SH-SY5Y (cell line): ENCODE data around the gene MYO1E.

ENCODE experiments used
- GATA2 ChIP-seq: IDR thresholded peaks from 2 replicates; pipeline ENCODE4 v1.6.1; 2011; ENCODE audit warnings: mild to moderate bottlenecking, low read depth, low read length
- GATA3 ChIP-seq: IDR thresholded peaks from 2 replicates; pipeline ENCODE4 v1.6.1; 2011; ENCODE audit warnings: low read depth, mild to moderate bottlenecking, low read length, moderate library complexity

MYO1E gene

DNA sequence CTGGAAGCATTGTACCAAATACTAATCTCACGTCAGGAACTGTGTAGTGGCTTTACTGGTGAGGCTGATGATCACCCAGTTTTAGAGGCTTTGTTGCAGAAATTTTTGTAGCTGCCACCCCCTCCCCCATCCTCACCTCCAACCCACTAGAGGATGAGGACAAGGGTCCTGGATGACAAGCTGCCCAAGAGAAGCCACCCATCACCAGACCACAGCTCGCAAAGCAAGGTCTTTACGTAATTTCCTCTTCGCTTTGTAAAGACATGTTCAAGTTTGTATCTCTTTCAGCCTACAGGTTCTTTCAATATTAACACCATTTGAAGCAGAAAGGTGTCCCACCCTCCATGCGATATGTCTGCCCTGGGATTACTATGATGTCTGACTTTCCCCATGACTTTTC is 91.8 kb downstream of the MYO1E start:
- TF ChIP-seq GATA2 (no peak), GATA3 (no peak)

DNA sequence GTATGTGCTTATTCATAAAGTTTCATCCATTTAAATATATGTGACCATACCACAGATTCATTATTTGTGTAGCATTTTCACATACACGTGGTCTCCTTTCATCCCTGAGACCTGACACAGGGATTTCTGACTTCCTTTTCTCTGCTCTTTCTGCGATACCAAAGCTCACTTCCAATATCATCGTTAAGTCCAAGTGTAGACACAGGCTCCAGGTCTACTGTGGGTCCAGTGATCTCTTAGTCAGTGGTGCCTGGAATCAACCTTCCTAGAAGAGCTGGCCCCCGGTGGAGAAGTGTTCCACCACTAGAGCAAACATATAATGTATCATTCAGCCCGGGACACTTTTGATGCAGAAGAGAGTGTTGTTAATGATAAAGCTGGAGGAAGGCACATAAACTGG is 93.6 kb downstream of the MYO1E start:
- TF ChIP-seq GATA3 (no peak), GATA2 (no peak)

DNA sequence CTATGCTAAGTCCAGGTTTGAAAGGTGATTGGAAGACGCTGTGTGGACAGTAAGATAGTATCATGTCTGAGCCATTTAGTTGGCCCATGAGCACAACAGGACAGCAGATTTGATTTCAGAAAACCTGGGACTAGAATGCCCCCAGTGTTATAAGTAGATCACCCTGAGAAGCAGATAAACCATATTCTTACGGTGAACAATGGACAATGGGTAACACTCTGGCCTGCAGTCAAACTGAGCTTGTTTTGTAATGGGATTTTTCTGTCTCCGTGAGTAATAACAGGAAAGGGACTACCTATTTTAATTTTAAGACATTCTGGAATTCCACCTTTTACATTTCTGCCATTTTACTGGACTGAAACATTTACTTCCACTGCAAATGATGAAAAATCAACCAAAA is 94.6 kb downstream of the MYO1E start:
- TF ChIP-seq GATA3, result no peak
- TF ChIP-seq GATA2, result no peak

DNA sequence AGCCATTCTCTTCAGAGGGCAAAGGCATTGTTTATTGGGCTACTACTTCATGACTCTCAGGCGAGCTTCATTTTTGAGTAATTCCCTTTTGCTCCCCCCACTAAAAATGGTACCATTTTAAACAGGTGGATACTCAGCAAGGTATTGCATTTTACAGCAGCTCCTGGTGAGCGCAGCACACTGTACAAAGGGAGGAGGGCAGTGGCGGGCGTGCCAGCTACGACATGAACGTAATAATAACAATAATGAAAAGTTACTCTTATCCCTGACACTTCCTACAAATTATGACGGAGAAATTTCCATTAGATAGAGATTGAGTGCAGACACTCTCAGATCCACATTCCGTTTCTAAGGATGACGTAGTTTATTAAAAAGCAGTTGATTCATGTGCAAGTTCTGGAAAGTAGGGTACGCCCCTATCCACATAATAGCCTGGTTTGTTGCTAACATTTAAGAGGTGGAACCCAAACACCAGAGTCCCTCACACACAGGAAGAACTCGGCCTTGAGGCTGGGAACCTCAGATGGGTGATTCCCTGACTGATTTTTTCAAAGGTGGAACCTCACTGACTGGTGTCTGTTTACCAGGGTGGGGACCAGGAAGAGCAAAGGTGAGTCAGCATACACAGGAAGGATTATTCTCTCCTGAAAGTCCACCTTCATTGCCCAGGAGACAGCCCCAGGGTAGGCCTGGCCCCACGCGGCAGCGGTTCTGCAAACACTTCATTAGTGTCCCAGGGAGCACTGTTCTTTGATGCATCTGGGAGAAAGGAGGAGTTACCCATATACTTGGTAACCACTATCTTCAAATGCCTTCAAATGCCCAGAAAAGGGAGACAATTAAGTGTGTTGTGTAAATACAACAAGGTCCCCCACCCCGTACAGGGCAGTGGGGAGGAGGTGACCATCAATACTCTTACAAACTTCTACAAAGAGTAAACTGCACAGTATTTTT is 96.2 kb downstream of the MYO1E start:
- TF ChIP-seq GATA2, result no peak
- no peak for TF ChIP-seq GATA3

DNA sequence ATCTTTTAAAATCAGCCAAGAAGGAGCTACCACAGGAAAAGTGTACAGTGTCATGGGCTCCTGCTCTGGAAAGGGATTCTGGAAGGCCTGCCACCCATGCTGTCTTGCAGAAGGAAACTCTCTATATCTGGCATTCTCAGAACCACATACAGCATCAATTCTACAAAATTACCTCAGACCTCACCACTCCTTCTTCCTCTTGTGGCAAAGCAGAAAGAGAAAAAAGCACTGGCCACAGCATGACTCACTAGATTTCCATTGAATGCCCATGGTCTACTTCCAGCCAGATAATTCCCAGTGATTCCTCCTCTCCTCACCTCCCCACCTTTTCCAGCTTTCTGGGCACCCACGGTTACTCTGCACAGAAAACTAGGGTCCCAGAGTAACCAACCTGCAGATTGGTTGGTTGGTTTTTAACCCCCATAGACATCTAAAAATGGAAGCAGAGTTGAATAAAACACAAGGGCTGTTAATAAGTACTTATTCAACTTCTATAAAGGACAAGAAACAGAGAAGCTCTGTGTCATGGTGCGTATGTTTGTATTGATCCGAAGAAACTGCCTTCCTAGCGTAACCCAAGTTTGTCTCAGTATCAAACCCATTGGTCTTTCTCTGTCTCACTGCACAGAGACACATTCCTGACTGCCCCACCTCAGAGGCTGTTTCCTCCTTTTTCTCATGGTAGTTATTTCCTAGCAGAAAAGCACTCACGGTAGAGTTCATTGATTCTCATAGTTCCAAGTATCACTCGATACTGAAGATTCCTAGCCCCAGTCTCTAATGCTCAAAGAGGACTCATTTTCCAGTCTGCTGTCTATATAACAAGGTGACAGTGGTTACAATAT is 98.3 kb downstream of the MYO1E start:
- TF ChIP-seq GATA2, result no peak
- no peak for TF ChIP-seq GATA3

DNA sequence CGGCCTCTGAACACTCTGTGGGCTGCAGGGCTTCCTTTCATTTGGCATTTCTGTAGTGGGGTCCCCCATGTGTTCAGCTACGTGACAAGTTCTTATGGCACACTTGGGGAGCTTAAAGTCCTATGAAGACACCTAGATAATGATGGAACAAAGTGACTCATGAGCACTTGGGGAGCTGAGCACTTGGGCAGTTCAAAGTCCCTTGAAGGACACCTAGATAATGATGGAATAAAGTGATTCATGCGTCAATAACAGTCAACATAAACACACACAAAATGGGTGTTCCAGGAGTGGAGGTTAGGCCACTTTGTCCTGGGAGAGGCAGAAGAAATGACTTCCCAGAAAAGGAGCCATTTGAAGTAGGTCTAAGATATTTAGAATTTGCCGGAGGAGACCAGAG is 99.4 kb downstream of the MYO1E start:
- TF ChIP-seq GATA2 (no peak), GATA3 (no peak)

DNA sequence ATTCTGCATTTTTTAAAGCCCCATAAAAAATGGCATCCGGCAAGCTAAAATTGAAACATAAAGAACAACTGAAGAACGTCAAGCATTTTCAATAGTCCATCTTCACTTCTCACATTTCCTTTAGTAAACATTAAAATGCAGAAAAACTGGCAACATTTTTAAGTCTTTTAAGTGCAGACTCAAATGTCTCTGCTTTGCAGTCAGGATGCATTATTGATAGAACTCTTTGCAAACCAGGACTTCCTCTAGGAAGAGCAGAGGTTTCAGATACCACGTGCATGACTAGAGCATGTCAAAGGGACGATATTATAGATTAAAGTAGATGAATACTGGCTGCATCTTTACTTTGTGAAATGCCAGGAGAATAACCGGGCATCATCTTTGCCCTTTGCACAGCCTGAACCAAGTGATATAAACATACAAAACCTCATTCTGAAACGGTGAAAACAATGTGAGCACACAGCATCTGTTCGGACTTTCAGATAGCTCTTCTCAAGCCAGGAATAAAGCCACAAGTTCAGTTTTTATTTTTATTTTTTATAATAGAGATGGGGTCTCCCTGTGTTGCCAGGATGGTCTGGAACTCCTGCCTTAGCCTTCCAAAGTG is 101.0 kb downstream of the MYO1E start:
- TF ChIP-seq GATA2, result no peak

DNA sequence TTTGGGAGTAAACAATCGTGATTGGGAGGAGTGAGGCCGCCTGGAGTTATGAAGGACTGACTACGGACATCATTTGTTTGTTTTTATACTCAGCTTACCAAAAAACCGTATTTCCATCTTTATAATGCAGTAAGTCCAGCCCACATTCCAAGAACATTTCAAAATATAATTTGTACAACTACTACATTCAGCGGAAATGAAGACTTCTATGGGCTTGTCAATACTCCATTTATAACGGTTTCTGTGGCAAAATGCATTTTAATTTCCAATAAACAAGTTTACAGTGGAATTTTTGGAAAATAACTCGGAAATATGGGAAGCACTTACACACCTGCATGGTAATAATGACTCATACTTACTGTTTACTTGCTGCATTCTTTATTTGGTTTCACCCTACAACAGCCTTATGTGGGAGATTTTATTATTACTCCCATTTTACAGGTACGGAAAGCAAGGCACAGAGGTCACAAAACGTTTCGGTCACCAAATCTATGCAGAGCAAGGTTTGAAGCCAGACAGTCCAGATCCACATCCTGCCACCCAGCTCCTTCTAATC is 103.7 kb downstream of the MYO1E start:
- no peak for TF ChIP-seq GATA3
- TF ChIP-seq GATA2, result no peak

DNA sequence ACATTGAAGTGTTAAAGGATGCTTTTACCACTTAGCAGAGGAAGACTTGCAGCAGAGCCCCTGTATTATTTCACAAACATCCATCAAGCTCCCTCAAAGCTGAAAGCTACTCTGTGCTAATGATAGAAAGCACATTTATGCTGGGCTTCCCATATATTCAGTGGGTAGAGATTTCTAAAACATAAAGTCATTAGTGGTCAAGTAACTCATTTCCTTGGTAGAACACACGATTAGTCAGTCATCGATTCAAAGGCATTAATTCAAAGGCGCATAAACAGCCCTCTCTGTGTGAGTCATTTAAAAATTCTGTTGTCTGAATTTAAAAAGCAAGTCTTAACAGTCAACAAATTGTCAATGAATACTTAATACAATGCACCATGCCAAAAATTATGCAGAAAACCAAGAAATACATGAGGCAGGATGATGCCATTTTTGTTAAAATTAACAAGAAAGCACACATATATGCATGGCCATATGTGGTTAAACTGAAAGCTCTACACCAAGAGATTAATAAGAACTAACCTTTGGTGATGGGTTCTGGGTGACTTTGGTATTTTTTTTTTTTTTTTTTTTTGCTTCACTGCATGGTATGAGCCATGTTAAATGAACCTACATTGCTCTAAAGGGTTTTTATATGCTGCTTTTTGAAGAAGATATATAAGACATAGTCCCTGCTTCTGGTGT is 104.4 kb downstream of the MYO1E start:
- TF ChIP-seq GATA3, result no peak
- no peak for TF ChIP-seq GATA2

DNA sequence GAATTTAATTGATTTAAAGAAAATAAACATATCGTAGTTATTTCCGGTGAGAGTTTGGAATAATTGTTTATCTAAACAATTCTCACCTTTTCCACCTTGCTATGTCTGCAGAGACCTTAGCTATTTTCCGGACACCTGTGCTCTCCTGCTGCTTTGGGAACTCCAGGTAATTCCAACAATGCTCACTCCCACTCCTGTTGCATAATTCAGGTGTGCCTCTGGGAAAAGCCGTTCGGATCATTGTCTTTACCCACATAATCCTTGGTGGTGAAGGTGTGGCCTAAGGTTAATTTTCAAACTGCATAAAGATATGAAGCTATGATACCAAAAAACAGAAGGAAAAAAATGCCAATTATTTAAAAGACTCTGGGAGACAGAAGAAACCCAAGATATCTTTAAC is 106.6 kb downstream of the MYO1E start:
- TF ChIP-seq GATA3 (no peak), GATA2 (no peak)

DNA sequence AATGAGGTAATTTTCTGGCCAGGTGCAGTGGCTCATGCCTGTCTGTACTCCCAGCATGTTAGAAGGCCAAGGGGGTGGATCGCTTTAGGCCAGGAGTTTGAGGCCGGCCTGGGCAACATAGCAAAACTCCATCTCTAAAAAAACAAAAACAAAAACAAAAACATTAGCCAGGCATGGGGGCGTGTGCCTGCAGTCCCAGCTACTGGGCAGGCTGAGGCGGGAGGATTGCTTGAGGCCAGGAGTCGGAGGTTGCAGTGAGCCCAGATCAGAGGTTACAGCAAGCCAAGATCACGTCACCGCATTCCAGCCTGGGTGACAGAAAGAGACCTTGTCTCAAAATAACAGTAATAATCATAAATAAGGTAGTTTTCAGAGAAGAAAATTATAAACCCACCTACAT is 110.4 kb downstream of the MYO1E start:
- no peak for TF ChIP-seq GATA3
- TF ChIP-seq GATA2, result no peak

DNA sequence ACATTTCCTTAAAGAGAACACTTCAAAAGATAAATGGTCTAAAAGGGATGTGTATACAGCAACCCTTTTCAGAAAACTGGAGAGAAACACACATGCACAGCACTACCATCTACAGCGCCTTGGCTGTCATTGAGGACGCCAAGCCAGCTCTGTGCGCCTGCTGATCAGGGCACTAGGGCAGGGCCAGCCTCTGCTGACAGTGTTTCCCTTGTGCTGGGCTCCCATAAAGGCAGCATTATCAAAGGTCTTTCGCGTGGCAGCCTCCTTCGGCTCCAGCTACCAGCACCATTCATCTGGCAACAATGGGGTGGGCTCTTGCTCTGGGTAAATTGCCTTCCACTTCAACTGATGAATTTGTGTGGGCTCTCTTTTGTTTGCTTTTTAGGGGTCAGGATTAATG is 112.6 kb downstream of the MYO1E start:
- TF ChIP-seq GATA2 (no peak), GATA3 (no peak)

DNA sequence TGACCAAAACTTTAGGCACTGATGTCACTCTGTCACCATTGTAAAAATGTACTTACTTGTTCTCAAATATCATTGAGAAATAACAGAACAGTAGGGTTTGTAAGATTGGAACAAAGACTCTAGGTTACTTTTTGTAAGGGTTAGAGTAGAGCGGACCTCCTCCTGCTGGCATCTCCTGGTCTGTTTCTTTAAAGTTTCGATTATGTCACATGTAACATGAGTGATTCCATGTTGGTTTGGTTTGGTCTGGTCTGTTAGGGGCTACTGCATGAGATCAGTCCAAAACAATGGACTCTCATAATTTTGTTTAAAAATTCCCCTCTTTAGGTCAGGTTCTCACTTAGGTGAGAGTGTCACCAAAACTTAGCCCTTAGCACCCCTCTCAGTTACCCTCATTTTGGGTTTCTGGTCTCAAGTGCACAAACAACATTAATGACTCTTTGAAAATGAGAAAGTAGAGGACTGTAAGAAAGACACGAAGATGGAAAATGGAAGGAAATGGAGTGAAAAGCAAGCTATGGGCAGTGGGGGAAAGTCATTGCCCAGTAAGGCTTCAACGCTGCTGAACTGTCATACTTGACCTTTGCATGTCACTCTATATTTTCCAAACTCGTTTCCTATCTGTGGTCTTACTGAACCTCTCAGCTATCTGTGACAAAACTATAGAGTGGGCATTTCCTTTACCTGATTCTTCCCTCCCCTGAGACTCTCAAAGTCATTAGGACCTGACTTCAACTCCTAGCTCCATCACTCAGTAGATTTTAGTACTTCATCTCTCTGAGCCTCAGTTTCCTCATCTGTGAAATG is 113.3 kb downstream of the MYO1E start:
- no peak for TF ChIP-seq GATA3
- TF ChIP-seq GATA2, result no peak
